HEK293T (cell line): ENCODE data around the gene GGA2.

ENCODE experiments used
- BHLHE40 ChIP-seq: fragments of 450-650 bp; IDR thresholded peaks from 2 replicates; pipeline ENCODE4 v1.6.1; 2016; ENCODE audit warnings: mild to moderate bottlenecking, moderate library complexity, borderline replicate concordance
- FOXM1 ChIP-seq: fragments of 450-650 bp; IDR thresholded peaks from 2 replicates; pipeline ENCODE4 v1.6.1; 2017; ENCODE audit warnings: mild to moderate bottlenecking, borderline replicate concordance
- HDGF ChIP-seq: fragments of 450-650 bp; IDR thresholded peaks from 2 replicates; pipeline ENCODE4 v1.6.1; 2017; ENCODE audit warnings: antibody characterized with exemption, borderline replicate concordance
- LEF1 ChIP-seq: fragments of 450-650 bp; IDR thresholded peaks from 2 replicates; pipeline ENCODE4 v1.6.1; 2017; ENCODE audit warnings: mild to moderate bottlenecking, borderline replicate concordance
- NFRKB ChIP-seq: fragments of 450-650 bp; IDR thresholded peaks from 2 replicates; pipeline ENCODE4 v1.6.1; 2016; ENCODE audit warnings: mild to moderate bottlenecking, moderate library complexity
- SP1 ChIP-seq: fragments of 450-650 bp; IDR thresholded peaks from 2 replicates; pipeline ENCODE4 v1.6.1; 2017

GRCh38 chr16:23502466-23502865 lies 7.8 kb downstream of the GGA2 start:
- TF ChIP-seq HDGF (no peak), NFRKB (no peak), LEF1 (no peak), SP1 (no peak), BHLHE40 (no peak), FOXM1 (no peak)
